GM12873 (cell line): ENCODE measurements around the gene VMA21.

Experiments used
- TF ChIP-seq, protein P1 (sequence below): IDR thresholded peaks from 2 replicates; pipeline ENCODE4 v1.5.1; 2012; ENCODE audit warnings: low read depth, mild to moderate bottlenecking, moderate library complexity, low read length, control low read depth; ENCODE audit not compliant: insufficient read depth; ENCODE audit errors: missing control alignments

Gene VMA21

DNA sequence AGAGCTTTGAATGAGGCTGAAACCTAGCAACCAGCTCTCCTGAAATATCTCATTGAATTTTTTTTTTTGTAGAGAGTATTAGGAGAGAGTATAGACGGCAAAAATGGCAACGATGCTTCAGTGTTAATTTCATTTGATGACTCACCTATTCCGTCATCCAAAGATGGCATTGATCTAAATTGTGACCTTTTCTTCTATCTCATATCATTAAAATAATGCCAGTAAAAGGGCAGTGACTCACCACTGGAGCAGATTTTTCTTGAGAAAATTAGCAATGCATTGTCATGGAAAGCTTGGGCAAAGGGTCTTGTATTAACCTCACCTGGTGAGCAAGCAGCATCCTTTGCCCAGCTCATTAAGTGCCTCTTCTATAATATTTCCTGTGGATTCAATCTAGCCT is 19.6 kb downstream of the VMA21 start:
- TF ChIP-seq, protein P1, sequence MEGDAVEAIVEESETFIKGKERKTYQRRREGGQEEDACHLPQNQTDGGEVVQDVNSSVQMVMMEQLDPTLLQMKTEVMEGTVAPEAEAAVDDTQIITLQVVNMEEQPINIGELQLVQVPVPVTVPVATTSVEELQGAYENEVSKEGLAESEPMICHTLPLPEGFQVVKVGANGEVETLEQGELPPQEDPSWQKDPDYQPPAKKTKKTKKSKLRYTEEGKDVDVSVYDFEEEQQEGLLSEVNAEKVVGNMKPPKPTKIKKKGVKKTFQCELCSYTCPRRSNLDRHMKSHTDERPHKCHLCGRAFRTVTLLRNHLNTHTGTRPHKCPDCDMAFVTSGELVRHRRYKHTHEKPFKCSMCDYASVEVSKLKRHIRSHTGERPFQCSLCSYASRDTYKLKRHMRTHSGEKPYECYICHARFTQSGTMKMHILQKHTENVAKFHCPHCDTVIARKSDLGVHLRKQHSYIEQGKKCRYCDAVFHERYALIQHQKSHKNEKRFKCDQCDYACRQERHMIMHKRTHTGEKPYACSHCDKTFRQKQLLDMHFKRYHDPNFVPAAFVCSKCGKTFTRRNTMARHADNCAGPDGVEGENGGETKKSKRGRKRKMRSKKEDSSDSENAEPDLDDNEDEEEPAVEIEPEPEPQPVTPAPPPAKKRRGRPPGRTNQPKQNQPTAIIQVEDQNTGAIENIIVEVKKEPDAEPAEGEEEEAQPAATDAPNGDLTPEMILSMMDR = no peak

DNA sequence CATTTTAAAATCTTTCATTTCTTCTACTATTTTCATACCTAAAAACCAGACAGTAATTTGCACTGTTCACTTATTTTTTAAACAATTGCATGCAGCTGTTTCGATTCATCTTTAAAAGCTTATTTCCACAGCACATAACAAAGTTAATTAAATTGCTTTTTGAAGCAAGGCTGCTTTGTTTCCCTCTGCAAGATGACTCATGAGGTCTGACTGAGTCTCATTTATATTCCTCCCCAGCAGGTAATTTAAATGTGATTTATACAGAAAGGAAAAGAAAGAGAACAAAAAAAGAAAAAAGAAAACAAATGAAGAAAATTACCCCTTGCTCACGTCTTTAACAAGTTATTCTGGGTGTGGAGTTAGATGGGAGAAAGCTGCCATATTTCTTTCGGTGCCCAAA is 22.8 kb downstream of the VMA21 start:
- TF ChIP-seq, protein P1 = no peak

DNA sequence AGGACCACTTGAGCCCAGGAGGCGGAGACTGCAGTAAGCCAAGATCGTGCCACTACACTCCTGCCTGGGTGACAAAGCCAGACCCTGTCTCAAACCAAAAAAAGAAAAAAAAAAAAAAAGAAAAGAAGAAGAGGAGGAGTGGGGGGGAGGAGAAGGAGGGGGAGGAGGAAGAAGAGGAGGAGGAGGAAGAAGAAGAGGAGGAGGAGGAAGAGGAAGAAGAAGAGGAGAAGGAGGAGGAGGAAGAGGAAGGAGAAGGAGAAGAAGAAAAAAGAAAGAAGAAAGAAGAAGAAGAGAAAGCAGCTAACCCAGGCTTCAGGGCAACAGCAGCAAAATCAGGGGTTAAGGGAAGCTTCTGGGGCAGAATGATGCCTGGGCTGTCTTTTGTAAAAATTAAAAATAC is 27.5 kb downstream of the VMA21 start:
- TF ChIP-seq, protein P1 = no peak

DNA sequence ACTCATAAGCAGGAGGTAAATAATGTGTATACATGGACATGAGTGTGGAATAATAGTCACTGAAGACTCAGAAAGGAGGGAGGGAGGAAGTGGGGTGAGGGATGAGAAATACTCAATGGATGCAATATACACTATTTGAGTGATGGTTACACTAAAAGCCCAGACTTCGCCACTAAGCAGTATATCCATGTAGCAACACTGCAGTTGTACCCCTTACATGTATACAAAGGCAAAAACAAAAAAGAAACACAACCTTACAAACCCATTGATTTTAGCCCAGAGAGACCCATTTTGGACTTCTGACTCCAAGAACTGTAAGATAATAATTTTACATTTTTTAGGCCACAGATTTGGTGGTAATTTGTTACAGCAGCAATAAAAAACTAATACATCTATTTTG is 51.5 kb downstream of the VMA21 start:
- TF ChIP-seq, protein P1 = no peak

DNA sequence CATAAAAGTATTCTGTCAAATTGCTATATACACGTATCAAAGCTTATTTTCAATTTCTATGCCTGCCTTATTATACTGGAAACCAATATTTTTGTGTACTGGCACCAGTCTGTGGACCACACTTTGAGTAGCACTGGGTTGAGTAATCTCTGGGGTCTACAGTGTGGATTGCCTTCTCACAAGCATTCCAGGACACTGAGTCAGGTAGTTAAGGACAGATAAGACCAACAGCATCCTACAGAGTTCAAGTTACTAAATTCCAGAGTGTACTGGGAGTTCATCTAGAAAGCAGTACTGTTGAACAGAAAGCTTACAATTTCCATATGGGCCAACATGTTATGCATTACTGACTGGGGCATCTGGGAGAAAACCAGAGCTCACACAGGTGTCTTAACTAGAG is 61.8 kb downstream of the VMA21 start:
- TF ChIP-seq, protein P1 = no peak
